ENCODE data around the gene CYTH1. TPM values are rescaled to one million over a fixed set of nuclear protein-coding genes. Genes with fewer than 3 reads are reported as not detected.

Gene CYTH1
- total RNA-seq, 1 experiment from 2014 or later = 29.6 TPM

DNA sequence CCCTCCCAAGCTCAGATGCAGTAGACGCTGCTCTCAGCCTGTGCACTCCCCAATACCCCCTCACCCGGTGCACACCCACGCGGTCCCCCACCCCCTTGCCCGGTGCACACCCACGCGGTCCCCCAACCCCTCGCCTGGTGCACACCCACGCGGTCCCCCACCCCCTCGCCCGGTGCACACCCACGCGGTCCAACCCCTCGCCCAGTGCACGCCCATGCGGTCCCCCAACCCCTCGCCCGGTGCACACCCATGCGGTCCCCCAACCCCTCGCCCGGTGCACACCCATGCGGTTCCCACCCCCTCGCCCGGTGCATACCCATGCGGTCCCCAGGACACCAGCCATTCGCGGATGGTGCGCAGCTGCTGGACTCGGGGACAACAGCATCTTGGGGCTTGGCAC, 19.9 kb upstream of the CYTH1 start:
- no peak for DNase-seq
- no peaks in the 10 kb centered on the region for H3K9me3 Mint-ChIP-seq (ENCODE audit: unreplicated experiment)
- peaks cover 97% of the 10 kb centered on the region for H3K36me3 Mint-ChIP-seq (ENCODE audit: insufficient read depth, unreplicated experiment)
- no peaks in the 10 kb centered on the region for H3K4me1 ChIP-seq
- no peak overlapping the region for H3K4me3 ChIP-seq (ENCODE audit: low read depth, low read length)
- H3K36me3 ChIP-seq (ENCODE audit: control insufficient read depth, insufficient read depth, low read length) = peaks cover 5% of the 10 kb centered on the region
- BruUV-seq (replicated peaks) = no TSS peak
- TF ChIP-seq, protein P1, sequence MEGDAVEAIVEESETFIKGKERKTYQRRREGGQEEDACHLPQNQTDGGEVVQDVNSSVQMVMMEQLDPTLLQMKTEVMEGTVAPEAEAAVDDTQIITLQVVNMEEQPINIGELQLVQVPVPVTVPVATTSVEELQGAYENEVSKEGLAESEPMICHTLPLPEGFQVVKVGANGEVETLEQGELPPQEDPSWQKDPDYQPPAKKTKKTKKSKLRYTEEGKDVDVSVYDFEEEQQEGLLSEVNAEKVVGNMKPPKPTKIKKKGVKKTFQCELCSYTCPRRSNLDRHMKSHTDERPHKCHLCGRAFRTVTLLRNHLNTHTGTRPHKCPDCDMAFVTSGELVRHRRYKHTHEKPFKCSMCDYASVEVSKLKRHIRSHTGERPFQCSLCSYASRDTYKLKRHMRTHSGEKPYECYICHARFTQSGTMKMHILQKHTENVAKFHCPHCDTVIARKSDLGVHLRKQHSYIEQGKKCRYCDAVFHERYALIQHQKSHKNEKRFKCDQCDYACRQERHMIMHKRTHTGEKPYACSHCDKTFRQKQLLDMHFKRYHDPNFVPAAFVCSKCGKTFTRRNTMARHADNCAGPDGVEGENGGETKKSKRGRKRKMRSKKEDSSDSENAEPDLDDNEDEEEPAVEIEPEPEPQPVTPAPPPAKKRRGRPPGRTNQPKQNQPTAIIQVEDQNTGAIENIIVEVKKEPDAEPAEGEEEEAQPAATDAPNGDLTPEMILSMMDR (IDR thresholded peaks at IDR 0.05; ENCODE audit: insufficient read depth in 1 of 2, low read depth in 1 of 2, low read length in 1 of 2, severe bottlenecking in 1 of 2, unreplicated experiment in 1 of 2) = no peak
- H3K9me3 ChIP-seq = no peaks in the 10 kb centered on the region
- intact Hi-C loops (cut with micrococcal nuclease; ENCODE audit: unreplicated experiment) = no loop called here
- ChIA-PET POLR2A (no interaction called here), CTCF (no interaction called here)
- H3K27me3 Mint-ChIP-seq (ENCODE audit: insufficient read depth, unreplicated experiment) = no peaks in the 10 kb centered on the region
- no peak overlapping the region for H3K4me3 Mint-ChIP-seq (ENCODE audit: unreplicated experiment)
- H3K27ac Mint-ChIP-seq (ENCODE audit: unreplicated experiment) = no peak overlapping the region
- no peaks in the 10 kb centered on the region for H3K4me1 Mint-ChIP-seq (ENCODE audit: low read depth, unreplicated experiment)
- no peaks in the 10 kb centered on the region for H3K27me3 ChIP-seq (replicated peaks; ENCODE audit: control insufficient read depth, insufficient read depth, low read length)

DNA sequence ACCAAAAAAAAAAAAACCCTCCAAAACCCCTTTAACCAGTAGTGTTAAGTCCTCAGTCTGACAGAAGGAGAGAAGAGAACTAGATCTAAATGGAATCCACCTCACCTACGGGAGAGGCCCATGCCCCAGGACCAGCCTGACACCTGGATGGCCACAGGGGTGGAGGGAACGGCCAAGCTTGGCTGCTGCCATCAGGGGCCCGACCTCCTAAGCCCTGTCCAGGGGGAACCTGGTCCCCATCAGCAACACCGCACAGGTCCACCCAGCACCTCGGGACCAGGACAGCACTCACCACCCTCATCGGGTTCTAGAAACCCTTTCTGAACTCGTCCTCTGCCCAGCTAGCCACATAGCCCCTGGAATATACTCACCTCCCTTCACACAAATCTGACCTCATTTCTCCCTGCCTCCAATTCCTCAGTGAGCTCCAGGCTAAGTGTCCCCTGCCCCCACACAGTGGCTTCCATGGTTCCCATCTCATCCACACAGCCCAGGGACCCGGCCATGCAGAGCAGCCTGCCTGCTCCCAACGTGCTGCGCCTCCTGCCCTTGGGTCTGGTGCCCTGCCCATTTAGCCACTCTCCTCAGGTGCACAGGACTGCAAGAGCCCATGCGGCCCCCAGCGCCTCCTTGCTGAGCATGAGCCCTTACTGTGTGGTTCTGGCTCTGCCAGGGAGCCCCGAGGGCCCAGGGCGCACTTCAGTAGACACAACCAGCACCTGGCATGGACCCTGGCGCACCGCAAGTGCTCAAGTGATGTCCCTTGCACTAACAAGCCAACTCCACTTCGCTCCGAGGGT, 18.3 kb upstream of the CYTH1 start:
- H3K4me3 Mint-ChIP-seq (ENCODE audit: unreplicated experiment) = no peak overlapping the region
- POLR2A ChIA-PET = no interaction called here
- Histone ChIP-seq H3K4me3 (ENCODE audit: low read depth, low read length) (no peak overlapping the region), H3K27me3 (replicated peaks; ENCODE audit: control insufficient read depth, insufficient read depth, low read length) (no peaks in the 10 kb centered on the region), H3K4me1 (no peaks in the 10 kb centered on the region), H3K36me3 (ENCODE audit: control insufficient read depth, insufficient read depth, low read length) (peaks cover 5% of the 10 kb centered on the region), H3K9me3 (no peaks in the 10 kb centered on the region)
- DNase-seq = no peak
- H3K27ac Mint-ChIP-seq (ENCODE audit: unreplicated experiment) = no peak overlapping the region
- TF ChIP-seq, protein P1 (IDR thresholded peaks at IDR 0.05; ENCODE audit: insufficient read depth in 1 of 2, low read depth in 1 of 2, low read length in 1 of 2, severe bottlenecking in 1 of 2, unreplicated experiment in 1 of 2) = no peak
- no peaks in the 10 kb centered on the region for H3K4me1 Mint-ChIP-seq (ENCODE audit: low read depth, unreplicated experiment)
- BruUV-seq (replicated peaks) = no TSS peak
- H3K9me3 Mint-ChIP-seq (ENCODE audit: unreplicated experiment) = no peaks in the 10 kb centered on the region
- H3K36me3 Mint-ChIP-seq (ENCODE audit: insufficient read depth, unreplicated experiment) = peaks cover 92% of the 10 kb centered on the region
- CTCF ChIA-PET = interaction anchor here (0.6 to 1.2 kb wide), 3 partner anchors 14 to 303 kb away, joined by 3 to 4 read pairs (median 3); no protein-coding TSS in a partner anchor
- intact Hi-C loops (cut with micrococcal nuclease; ENCODE audit: unreplicated experiment) = no loop called here
- no peaks in the 10 kb centered on the region for H3K27me3 Mint-ChIP-seq (ENCODE audit: insufficient read depth, unreplicated experiment)

DNA sequence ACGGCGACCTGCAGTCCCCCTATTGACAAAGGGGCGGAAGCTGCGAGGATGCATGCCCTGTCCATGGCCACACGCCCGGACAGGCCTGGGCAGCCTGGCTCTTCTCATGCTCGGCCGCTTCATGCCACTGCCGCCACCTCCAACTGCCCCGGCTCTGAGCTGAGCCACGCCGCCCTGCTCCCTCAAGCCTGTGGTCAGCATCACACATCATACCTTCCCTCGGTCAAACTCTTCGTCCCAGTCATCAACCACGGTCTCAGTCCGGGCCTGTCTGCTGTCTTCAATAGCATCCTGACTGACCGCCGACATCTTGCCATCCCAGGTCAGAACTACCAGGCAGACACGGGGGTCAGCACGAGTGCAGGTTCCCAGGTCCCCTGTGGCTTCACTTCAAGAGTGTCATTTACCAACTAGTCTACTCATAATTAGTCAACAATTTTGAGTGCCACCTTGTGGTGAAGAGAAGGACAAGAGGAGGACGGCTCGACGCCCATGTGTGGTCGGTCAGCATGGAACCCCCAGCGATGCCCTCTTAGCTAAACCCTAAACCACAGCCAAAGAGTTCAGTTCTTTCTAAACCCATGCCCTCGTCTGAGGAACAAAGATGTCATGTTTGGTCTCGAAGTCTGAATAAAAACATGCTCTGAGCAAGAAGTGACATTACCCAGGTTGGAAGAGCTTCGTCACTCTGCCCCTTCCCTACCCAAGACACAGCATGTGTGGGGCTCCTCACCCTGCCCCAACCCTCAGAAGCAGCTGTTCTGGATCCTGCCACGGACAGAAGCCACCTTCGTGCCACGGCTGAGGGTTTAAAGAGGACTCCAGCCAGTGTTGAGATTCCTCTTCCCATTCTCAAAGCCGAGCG, 16.9 kb upstream of the CYTH1 start:
- no peaks in the 10 kb centered on the region for H3K4me1 ChIP-seq
- no peaks in the 10 kb centered on the region for H3K9me3 ChIP-seq
- Mint-ChIP-seq H3K9me3 (ENCODE audit: unreplicated experiment) (no peaks in the 10 kb centered on the region), H3K27ac (ENCODE audit: unreplicated experiment) (peak overlapping the region; percentile 17), H3K4me1 (ENCODE audit: low read depth, unreplicated experiment) (no peaks in the 10 kb centered on the region), H3K27me3 (ENCODE audit: insufficient read depth, unreplicated experiment) (no peaks in the 10 kb centered on the region), H3K4me3 (ENCODE audit: unreplicated experiment) (no peak overlapping the region), H3K36me3 (ENCODE audit: insufficient read depth, unreplicated experiment) (peaks cover 92% of the 10 kb centered on the region)
- peak in 1 of 2 experiments; percentile 26 for DNase-seq
- CTCF ChIA-PET = interaction anchor here (0.6 to 1.0 kb wide), 2 partner anchors 53 to 302 kb away, joined by 3 to 4 read pairs; no protein-coding TSS in a partner anchor
- no peaks in the 10 kb centered on the region for H3K27me3 ChIP-seq (replicated peaks; ENCODE audit: control insufficient read depth, insufficient read depth, low read length)
- POLR2A ChIA-PET = no interaction called here
- intact Hi-C loops (cut with micrococcal nuclease; ENCODE audit: unreplicated experiment) = loop anchor here (1.0 kb wide), 1 partner anchor 302 kb away; no protein-coding TSS in a partner anchor
- no peak overlapping the region for H3K4me3 ChIP-seq (ENCODE audit: low read depth, low read length)
- TF ChIP-seq, protein P1 (IDR thresholded peaks at IDR 0.05; ENCODE audit: insufficient read depth in 1 of 2, low read depth in 1 of 2, low read length in 1 of 2, severe bottlenecking in 1 of 2, unreplicated experiment in 1 of 2) = peak; percentile 29 to 32
- peaks cover 5% of the 10 kb centered on the region for H3K36me3 ChIP-seq (ENCODE audit: control insufficient read depth, insufficient read depth, low read length)
- no TSS peak for BruUV-seq (replicated peaks)
